Large intestine (tissue), 3 donors: Measurements from ENCODE around the gene RCOR3. TPM values are rescaled to one million over a fixed set of nuclear protein-coding genes. Genes with fewer than 3 reads are reported as not detected.
"Not testable (repeated sequence)": the region's sequence is repeated elsewhere in the genome, so short reads cannot be mapped to it uniquely, and the experiment has no call there.

ENCODE experiments used
- DNase-seq, 2 donors: peaks; one replicate each; pipeline versions ENCODE4 v3.0.0 to v3.0.0-alpha.2; 2013
- H3K27ac ChIP-seq: one replicate; pipeline ENCODE4 v1.5.1; 2013; ENCODE audit warnings: low read length
- H3K27me3 ChIP-seq: 2 replicates; pipeline ENCODE4 v1.6.1; 2013; ENCODE audit warnings: low read length; ENCODE audit not compliant: control insufficient read depth, insufficient read depth
- H3K36me3 ChIP-seq: 2 replicates; pipeline ENCODE4 v1.6.1; 2013; ENCODE audit warnings: low read length; ENCODE audit not compliant: control insufficient read depth, insufficient read depth
- H3K4me1 ChIP-seq: one replicate; pipeline ENCODE4 v1.6.1; 2013; ENCODE audit warnings: low read length; ENCODE audit not compliant: control insufficient read depth, insufficient read depth
- H3K4me3 ChIP-seq: one replicate; pipeline ENCODE4 v1.5.1; 2013; ENCODE audit warnings: low read length
- H3K9me3 ChIP-seq: one replicate; pipeline ENCODE4 v1.6.1; 2013; ENCODE audit warnings: mild to moderate bottlenecking, low read depth, low read length, moderate library complexity; ENCODE audit not compliant: control insufficient read depth
- WGBS: methylation state at CpG from one replicate; pipeline ENCODE4 v1.1.5; 2013; ENCODE audit warnings: low lambda C conversion rate; ENCODE audit not compliant: insufficient coverage; 5-methylcytosine and 5-hydroxymethylcytosine counted together
- polyA plus RNA-seq: library from polyadenylated mRNA; unstranded; fragments of 120-200 nt; gene quantifications from one replicate; pipeline ENCODE4 v1.2.1, GENCODE V29; 2013

The RCOR3 gene
- polyA plus RNA-seq, 1 donor = 70.0 TPM

DNA sequence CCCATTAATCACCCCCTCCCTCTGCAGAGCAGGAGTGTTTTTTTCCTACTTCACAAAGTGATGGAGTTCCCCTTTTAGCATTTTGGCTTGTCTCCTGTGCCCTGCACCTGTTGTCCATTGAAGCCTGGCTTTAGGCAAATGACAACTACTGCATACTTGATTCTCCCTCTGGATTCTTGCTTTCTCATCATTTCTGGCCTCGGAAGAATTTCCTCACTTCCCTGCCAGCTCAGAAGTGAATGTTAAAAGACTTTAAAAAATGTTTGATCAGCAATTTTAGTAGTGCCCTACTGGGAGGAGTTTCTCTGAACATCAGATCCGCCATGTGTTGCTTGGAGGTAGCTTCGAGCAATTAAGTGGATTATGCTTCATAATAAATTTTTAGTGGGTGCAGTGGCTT, 28.1 kb downstream of the RCOR3 start:
- peaks cover 61% of the 10 kb centered on the region for H3K36me3 ChIP-seq
- no CpG with 5 or more reads among the region's 3 CpGs for WGBS

GRCh38 chr1:211292411-211292810, 33.2 kb downstream of the RCOR3 start:
- Histone ChIP-seq H3K9me3 (no peaks in the 10 kb centered on the region), H3K36me3 (peaks cover 59% of the 10 kb centered on the region), H3K27ac (no peak overlapping the region), H3K4me3 (no peak overlapping the region), H3K4me1 (no peaks in the 10 kb centered on the region), H3K27me3 (no peaks in the 10 kb centered on the region)
- no CpG with 5 or more reads among the region's 2 CpGs for WGBS
- no peak for DNase-seq

More for the DNA sequence above, 28.1 kb downstream of the RCOR3 start:
- H3K27me3 ChIP-seq = no peaks in the 10 kb centered on the region
- no peak for DNase-seq
- H3K27ac ChIP-seq = no peak overlapping the region
- no peak overlapping the region for H3K4me3 ChIP-seq
- no peaks in the 10 kb centered on the region for H3K9me3 ChIP-seq
- H3K4me1 ChIP-seq = no peaks in the 10 kb centered on the region

GRCh38 chr1:211296396-211296795, 37.2 kb downstream of the RCOR3 start:
- H3K36me3 ChIP-seq = peaks cover 51% of the 10 kb centered on the region
- H3K4me3 ChIP-seq = no peak overlapping the region
- H3K4me1 ChIP-seq = no peaks in the 10 kb centered on the region
- H3K27ac ChIP-seq = no peak overlapping the region
- no peaks in the 10 kb centered on the region for H3K9me3 ChIP-seq
- H3K27me3 ChIP-seq = no peaks in the 10 kb centered on the region
- DNase-seq = no peak

DNA sequence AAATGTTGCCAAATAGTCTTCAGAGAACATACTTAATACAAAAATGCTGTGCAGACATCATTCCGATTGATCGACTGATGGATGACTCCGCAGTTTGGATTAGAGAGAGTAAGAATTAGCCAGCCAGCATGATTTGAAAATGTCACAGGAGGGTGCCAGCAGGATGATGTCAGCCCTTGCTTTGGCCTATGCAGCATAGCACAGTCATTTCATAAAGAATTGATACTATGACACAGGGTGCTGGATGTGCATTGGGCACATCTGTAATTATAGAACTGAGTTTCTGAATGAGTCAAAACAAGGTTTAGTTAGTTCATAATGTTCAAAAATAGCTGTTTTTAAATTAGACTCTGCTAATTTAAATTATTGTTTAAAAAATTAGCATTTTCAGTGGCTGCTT, 45.9 kb downstream of the RCOR3 start:
- Histone ChIP-seq H3K27me3 (no peaks in the 10 kb centered on the region), H3K27ac (no peak overlapping the region), H3K4me3 (no peak overlapping the region), H3K9me3 (no peaks in the 10 kb centered on the region), H3K36me3 (peaks cover 41% of the 10 kb centered on the region), H3K4me1 (no peaks in the 10 kb centered on the region)
- WGBS = no CpG with 5 or more reads among the region's 3 CpGs
- DNase-seq = no peak

GRCh38 chr1:211309617-211310016, 50.5 kb downstream of the RCOR3 start:
- Histone ChIP-seq H3K27me3 (no peaks in the 10 kb centered on the region), H3K27ac (no peak overlapping the region), H3K4me1 (no peaks in the 10 kb centered on the region), H3K4me3 (no peak overlapping the region), H3K36me3 (peaks cover 29% of the 10 kb centered on the region), H3K9me3 (no peaks in the 10 kb centered on the region)
- DNase-seq = no peak
- no CpG with 5 or more reads among the region's 3 CpGs for WGBS

GRCh38 chr1:211313392-211313791, 54.2 kb downstream of the RCOR3 start:
- DNase-seq = no peak
- H3K4me1 ChIP-seq = no peaks in the 10 kb centered on the region
- no peak overlapping the region for H3K27ac ChIP-seq
- H3K4me3 ChIP-seq = no peak overlapping the region
- WGBS = no CpG with 5 or more reads among the region's 11 CpGs
- H3K9me3 ChIP-seq = no peaks in the 10 kb centered on the region
- no peaks in the 10 kb centered on the region for H3K27me3 ChIP-seq
- H3K36me3 ChIP-seq = peaks cover 31% of the 10 kb centered on the region

- Histone ChIP-seq H3K36me3 (peaks cover 7% of the 10 kb centered on the region), H3K9me3 (no peaks in the 10 kb centered on the region), H3K4me1 (no peaks in the 10 kb centered on the region), H3K4me3 (no peak overlapping the region), H3K27me3 (no peaks in the 10 kb centered on the region), H3K27ac (no peak overlapping the region)
- DNase-seq = no peak
These were observed 59.6 kb downstream of the RCOR3 start for GRCh38 chr1:211318576-211319280.

DNA sequence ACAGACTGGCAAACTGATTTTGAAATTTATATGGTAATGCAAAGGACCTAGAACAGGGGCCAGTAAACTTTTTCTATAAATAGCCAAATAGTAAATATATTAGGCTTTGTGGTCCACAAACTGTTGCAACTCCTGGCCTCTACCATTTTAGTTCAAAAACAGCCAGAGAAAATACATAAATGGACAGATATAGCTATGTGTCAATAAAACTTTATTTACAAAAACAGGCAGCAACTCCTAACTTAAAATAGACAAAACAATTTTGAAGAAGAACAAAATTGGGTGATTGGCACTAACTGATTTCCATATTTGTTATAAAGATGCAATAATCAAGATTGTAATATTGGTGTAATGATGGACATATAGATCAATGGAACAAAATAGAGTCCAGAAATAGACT, 60.7 kb downstream of the RCOR3 start:
- no peak for DNase-seq

DNA sequence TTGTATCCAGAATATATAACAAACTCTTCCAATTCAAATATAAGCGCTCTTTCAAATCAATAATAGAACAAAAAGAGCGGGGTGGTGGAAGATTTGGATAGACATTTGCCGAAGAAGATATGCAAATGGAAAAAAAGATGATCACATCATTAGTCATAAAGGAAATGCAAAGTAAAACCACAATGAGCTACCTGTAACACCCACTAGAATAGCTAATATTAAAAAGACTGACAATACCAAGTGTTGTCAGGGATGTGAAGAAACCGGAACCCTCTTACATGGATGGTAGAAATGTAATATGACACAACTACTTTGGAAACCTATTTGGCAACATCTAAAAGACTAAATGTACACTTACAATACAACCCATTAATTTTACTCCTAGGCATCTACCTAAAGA, 61.8 kb downstream of the RCOR3 start:
- Histone ChIP-seq H3K36me3 (peaks cover 3% of the 10 kb centered on the region), H3K4me1 (peaks cover 1% of the 10 kb centered on the region), H3K27me3 (no peaks in the 10 kb centered on the region), H3K27ac (no peak overlapping the region), H3K9me3 (no peaks in the 10 kb centered on the region), H3K4me3 (no peak overlapping the region)
- 94% methylated on average over 2 of the region's 4 CpGs for WGBS
- DNase-seq = no peak

More for the DNA sequence above, 60.7 kb downstream of the RCOR3 start:
- H3K36me3 ChIP-seq = peaks cover 6% of the 10 kb centered on the region
- H3K4me3 ChIP-seq = no peak overlapping the region
- no peaks in the 10 kb centered on the region for H3K27me3 ChIP-seq
- H3K9me3 ChIP-seq = no peaks in the 10 kb centered on the region
- no peaks in the 10 kb centered on the region for H3K4me1 ChIP-seq
- H3K27ac ChIP-seq = no peak overlapping the region

DNA sequence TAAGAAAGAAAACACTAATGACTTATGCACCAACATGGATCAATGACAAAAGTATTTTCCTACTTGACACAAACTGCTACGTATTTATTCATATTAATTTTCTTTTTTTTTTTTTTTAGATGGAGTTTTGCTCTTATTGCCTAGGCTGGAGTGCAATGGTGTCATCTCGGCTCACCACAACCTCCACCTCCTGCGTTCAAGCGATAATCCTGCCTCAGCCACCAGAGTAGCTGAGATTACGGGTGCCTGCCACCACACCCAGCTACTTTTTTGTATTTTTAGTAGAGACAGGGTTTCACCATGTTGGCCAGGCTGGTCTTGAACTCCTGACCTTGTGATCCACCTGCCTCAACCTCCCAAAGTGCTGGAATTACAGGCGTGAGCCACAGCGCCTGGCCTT, 62.5 kb downstream of the RCOR3 start:
- H3K4me1 ChIP-seq, DNase-seq, H3K27ac ChIP-seq, H3K9me3 ChIP-seq, H3K4me3 ChIP-seq, H3K27me3 ChIP-seq, H3K36me3 ChIP-seq: not testable (repeated sequence)
- WGBS = no CpG with 5 or more reads among the region's 7 CpGs
